Epithelial cell of esophagus (primary cell): ENCODE results near the gene VEGFD.

Experiments used
- DNase-seq: peaks from one replicate; pipeline ENCODE4 v3.0.0; 2010; ENCODE audit warnings: low read depth
- H3K4me3 ChIP-seq: 2 replicates; pipeline ENCODE4 v1.5.1; 2011; ENCODE audit warnings: mild to moderate bottlenecking, low read length, control low read depth
- CTCF ChIP-seq: IDR thresholded peaks from 2 replicates; pipeline ENCODE4 v1.5.1; 2011; ENCODE audit warnings: low read depth, mild to moderate bottlenecking, low read length, control low read depth, inconsistent platforms; ENCODE audit not compliant: insufficient read depth; ENCODE audit errors: missing control alignments

VEGFD gene

GRCh38 chrX:15299941-15300851 is 84.0 kb downstream of the VEGFD start:
- peak; percentile 39 for TF ChIP-seq CTCF
- H3K4me3 ChIP-seq = no peak overlapping the region
- DNase-seq = peak; percentile 8

GRCh38 chrX:15298780-15299179 is 85.4 kb downstream of the VEGFD start:
- no peak for TF ChIP-seq CTCF
- no peak for DNase-seq
- H3K4me3 ChIP-seq = no peak overlapping the region

- DNase-seq = no peak
- H3K4me3 ChIP-seq = no peak overlapping the region
- TF ChIP-seq CTCF = no peak
Observed at GRCh38 chrX:15298201-15298600, 86.0 kb downstream of the VEGFD start.
